GM12801 (cell line): ENCODE measurements around the gene OSBPL10.

Source experiments
- TF ChIP-seq, protein P1 (sequence below): IDR thresholded peaks from one replicate; pipeline ENCODE4 v1.5.1; 2011; ENCODE audit warnings: control low read depth; ENCODE audit not compliant: insufficient read length; ENCODE audit errors: extremely low read depth

OSBPL10 gene

DNA sequence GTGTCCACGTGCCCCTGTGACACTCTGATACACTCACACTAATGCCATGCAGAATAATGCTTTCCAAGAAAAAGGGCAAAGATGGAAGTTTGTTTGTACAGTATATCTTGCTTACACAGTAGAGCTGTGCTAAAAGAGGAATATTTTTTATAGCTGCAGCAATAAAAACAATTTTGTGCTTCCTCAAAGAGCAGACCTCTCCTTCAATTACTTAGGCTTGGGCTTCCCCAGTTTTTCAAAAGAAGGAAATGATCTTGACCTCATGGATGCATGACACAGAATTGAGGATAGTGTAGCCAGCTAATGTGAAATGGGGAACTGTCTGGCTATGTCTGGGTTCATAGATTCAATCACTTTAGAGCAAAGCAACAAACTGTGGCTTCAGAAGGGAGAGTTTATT is 310.9 kb downstream of the OSBPL10 start:
- TF ChIP-seq, protein P1, sequence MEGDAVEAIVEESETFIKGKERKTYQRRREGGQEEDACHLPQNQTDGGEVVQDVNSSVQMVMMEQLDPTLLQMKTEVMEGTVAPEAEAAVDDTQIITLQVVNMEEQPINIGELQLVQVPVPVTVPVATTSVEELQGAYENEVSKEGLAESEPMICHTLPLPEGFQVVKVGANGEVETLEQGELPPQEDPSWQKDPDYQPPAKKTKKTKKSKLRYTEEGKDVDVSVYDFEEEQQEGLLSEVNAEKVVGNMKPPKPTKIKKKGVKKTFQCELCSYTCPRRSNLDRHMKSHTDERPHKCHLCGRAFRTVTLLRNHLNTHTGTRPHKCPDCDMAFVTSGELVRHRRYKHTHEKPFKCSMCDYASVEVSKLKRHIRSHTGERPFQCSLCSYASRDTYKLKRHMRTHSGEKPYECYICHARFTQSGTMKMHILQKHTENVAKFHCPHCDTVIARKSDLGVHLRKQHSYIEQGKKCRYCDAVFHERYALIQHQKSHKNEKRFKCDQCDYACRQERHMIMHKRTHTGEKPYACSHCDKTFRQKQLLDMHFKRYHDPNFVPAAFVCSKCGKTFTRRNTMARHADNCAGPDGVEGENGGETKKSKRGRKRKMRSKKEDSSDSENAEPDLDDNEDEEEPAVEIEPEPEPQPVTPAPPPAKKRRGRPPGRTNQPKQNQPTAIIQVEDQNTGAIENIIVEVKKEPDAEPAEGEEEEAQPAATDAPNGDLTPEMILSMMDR = no peak

DNA sequence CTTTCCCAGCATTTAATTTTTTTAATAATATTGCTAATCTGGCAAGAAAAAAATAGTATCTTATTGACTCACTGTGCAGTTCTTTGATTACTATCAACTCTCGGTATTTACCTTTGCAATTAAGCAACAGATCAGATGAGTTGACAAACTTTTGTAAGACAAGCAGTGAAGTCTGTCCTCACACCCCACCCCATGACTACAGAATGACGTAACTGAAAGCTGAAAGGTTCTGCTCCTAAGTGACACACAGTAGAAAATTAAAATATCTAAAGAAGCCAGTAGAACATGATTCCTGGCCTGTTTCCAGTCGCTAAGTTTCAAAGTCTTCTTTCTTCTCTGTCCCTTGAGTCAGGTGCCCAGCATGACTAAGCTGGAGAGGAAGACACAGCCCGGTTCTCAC is 312.8 kb downstream of the OSBPL10 start:
- TF ChIP-seq, protein P1 = no peak

DNA sequence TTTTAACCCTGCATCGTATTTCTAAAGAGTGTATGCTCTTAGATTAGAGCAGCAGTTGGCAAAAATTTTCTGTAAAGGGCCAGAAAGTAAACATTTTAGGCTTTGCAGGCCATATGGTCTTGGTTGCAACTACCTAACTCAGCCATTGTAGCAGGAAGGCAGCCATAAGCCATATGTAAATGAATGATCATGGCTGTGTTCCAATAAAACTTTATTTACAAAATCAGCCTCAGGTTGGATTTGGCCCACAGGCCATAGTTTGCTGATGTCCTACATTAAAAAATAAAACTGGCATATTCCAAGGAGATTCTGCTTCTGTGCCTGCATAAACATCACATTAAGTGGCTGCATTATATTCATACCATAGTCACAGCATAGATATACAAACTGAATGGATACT is 313.5 kb downstream of the OSBPL10 start:
- TF ChIP-seq, protein P1 = no peak

DNA sequence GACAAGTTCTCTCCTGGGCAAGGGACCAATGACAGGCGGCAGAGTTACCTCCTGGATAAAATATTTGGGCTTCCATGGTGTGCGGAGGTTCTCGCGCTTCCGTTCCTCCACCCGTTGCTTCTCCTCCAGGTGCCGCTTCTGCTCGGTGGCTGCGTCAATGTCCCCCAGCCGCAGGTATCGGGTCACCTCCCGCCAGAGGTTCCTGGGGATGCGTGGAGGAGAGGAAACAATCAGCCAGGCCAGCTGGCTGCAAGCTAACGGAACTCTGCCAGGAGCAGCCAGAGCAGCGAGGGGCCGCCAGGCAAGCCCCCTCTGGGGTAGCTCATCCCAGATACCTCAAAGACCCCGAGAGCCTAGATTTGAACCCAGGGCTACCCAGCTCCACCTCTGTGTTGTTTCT is 317.0 kb downstream of the OSBPL10 start:
- TF ChIP-seq, protein P1 = no peak

DNA sequence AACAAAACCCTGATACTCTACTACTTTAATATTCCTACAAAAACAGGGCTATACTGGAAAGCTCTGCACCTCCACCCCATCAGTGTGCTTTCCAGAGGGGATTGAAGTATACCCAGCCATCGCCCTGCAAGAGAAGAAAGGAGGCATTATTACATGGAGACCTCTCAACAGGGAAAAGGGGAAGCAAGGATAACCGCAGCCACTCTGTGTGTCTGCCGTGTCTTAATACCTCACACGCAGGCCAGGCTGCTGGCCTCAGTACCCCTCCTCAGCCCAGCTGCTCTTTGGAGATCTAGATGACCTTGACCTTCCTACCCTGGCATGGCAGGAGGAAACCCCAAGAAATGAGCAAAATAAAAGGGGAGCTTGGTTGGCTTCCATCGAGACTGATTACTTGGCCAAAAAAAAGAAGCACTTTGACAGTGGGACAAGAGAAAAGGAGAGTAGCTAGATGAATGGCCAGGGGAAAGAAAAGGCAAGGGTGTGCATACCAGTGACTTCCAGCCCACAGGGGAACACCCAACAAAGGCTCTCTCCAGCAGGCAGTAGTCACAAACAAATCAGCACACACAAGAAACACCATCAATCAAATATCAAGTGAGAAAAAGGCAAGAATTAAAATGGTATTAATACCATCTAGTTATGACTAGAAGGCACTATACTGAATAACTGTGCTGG is 318.9 kb downstream of the OSBPL10 start:
- TF ChIP-seq, protein P1 = no peak

DNA sequence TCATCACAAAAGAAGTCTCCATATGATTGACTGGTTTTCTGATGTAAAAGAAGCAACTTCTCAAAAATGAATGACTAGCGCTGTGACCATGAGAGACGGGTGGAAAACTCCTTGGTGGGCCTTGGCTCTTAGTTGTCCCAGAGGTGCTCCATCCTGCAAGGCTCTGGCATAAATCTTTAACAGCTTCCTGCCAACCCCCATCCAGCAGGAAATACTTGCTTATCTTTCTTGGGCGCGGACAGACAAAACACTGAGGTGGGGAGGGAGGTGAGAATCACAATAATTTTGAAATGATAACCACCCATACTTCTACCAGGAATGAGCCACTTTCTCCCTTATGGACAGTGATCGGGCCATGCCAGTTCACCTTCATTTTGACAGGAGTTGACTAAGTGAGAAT is 319.8 kb downstream of the OSBPL10 start:
- TF ChIP-seq, protein P1 = no peak

DNA sequence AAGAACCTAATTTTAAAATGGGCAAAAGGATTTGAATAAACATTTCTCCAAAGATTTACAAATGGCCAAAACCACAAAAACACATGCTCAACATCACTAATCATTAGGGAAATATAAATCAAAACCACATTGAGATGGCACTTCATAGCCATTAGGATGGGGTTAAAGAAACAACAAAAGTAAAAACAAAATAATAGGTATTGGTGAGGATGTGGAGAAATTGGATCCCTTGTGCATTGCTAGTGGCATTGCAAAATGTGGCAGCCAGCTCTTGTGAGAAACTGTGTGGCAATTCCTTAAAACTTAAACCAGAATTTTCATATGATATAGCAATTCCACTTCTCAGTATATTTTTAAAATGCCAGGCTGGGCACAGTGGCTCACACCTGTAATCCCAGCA is 321.8 kb downstream of the OSBPL10 start:
- TF ChIP-seq, protein P1 = no peak
